A673 (cell line): ENCODE measurements around the gene AFG3L2.

Experiments used
- CTCF ChIP-seq: fragments of 300-800, 200-600 bp; sonication (generic); conservative IDR thresholded peaks from 2 replicates; pipeline ENCODE4 v1.5.1; 2017; ENCODE audit warnings: low read depth, mild to moderate bottlenecking, antibody characterized with exemption, low read length, moderate library complexity, mixed read lengths
- EZH2 ChIP-seq: fragments of 200-600 bp; sonication (generic); IDR thresholded peaks from 2 replicates; pipeline ENCODE4 v1.6.1; 2017; ENCODE audit warnings: borderline replicate concordance, low read depth, mild to moderate bottlenecking, mixed read lengths, antibody characterized with exemption, low read length; ENCODE audit not compliant: poor library complexity, severe bottlenecking

GRCh38 chr18:12417687-12418086 is 40.7 kb upstream of the AFG3L2 start:
- TF ChIP-seq CTCF (no peak), EZH2 (no peak)
